ENCODE results near the gene TTC28.

Gene TTC28

GRCh38 chr22:28151151-28151816 is 528.4 kb downstream of the TTC28 start:
- DNase-seq, result no peak
- Histone ChIP-seq H3K27ac (no peak overlapping the region), H3K27me3 (replicated peaks) (no peaks in the 10 kb centered on the region), H3K36me3 (replicated peaks) (no peaks in the 10 kb centered on the region), H3K4me3 (ENCODE audit: low read depth, low read length) (no peak overlapping the region)
- in situ Hi-C loops (cut with HindIII; ENCODE audit: low pct_ligation_motif_present, low sequenced_read_pairs), result no loop called here
- TF ChIP-seq CTCF (IDR thresholded peaks at IDR 0.05; ENCODE audit: low read depth, low read length, missing control alignments), result no peak

GRCh38 chr22:28148816-28149465 is 530.7 kb downstream of the TTC28 start:
- no peak overlapping the region for H3K4me3 ChIP-seq (ENCODE audit: low read depth, low read length)
- in situ Hi-C loops (cut with HindIII; ENCODE audit: low pct_ligation_motif_present, low sequenced_read_pairs), result no loop called here
- no peaks in the 10 kb centered on the region for H3K36me3 ChIP-seq (replicated peaks)
- no peak overlapping the region for H3K27ac ChIP-seq
- DNase-seq, result no peak
- TF ChIP-seq CTCF (IDR thresholded peaks at IDR 0.05; ENCODE audit: low read depth, low read length, missing control alignments), result no peak
- no peaks in the 10 kb centered on the region for H3K27me3 ChIP-seq (replicated peaks)

GRCh38 chr22:28147401-28147800 is 532.2 kb downstream of the TTC28 start:
- no peak overlapping the region for H3K27ac ChIP-seq
- no peak for DNase-seq
- no peaks in the 10 kb centered on the region for H3K27me3 ChIP-seq (replicated peaks)
- H3K4me3 ChIP-seq (ENCODE audit: low read depth, low read length), result no peak overlapping the region
- in situ Hi-C loops (cut with HindIII; ENCODE audit: low pct_ligation_motif_present, low sequenced_read_pairs), result no loop called here
- H3K36me3 ChIP-seq (replicated peaks), result no peaks in the 10 kb centered on the region
- no peak for TF ChIP-seq CTCF (IDR thresholded peaks at IDR 0.05; ENCODE audit: low read depth, low read length, missing control alignments)

GRCh38 chr22:28146401-28147314 is 533.0 kb downstream of the TTC28 start:
- Histone ChIP-seq H3K27me3 (replicated peaks) (no peaks in the 10 kb centered on the region), H3K27ac (no peak overlapping the region), H3K4me3 (ENCODE audit: low read depth, low read length) (no peak overlapping the region), H3K36me3 (replicated peaks) (no peaks in the 10 kb centered on the region)
- no peak for DNase-seq
- TF ChIP-seq CTCF (IDR thresholded peaks at IDR 0.05; ENCODE audit: low read depth, low read length, missing control alignments), result no peak
- in situ Hi-C loops (cut with HindIII; ENCODE audit: low pct_ligation_motif_present, low sequenced_read_pairs), result no loop called here

- TF ChIP-seq CTCF (IDR thresholded peaks at IDR 0.05; ENCODE audit: low read depth, low read length, missing control alignments), result no peak
- no peak overlapping the region for H3K27ac ChIP-seq
- no peaks in the 10 kb centered on the region for H3K36me3 ChIP-seq (replicated peaks)
- DNase-seq, result no peak
- no peak overlapping the region for H3K4me3 ChIP-seq (ENCODE audit: low read depth, low read length)
- H3K27me3 ChIP-seq (replicated peaks), result no peaks in the 10 kb centered on the region
- in situ Hi-C loops (cut with HindIII; ENCODE audit: low pct_ligation_motif_present, low sequenced_read_pairs), result no loop called here
Observed at GRCh38 chr22:28143961-28144745, 535.5 kb downstream of the TTC28 start.

Measured in brain microvascular endothelial cell (primary cell).